K562 (cell line): ENCODE results near the gene TSC22D1. TPM values are rescaled to one million over a fixed set of nuclear protein-coding genes. Genes with fewer than 3 reads are reported as not detected.

Experiments
- ATAC-seq: fragments of 200-7000 bp; cut with Tn5 transposase; 3 replicates; pipeline ENCODE4 v1.9.1; 2020; ENCODE audit warnings: moderate library complexity
- BruUV-seq: library from RNA; stranded (reverse); fragments of 400-500 nt; replicated peaks from 2 replicates; lab custom pipeline; 2021; lab: Mats Ljungman, UMichigan
- CTCF ChIA-PET: fragments of 300-600 bp; formaldehyde crosslinking; extraction: SDS; loops from one replicate; lab custom pipeline; 2021; ENCODE audit warnings: low intra/inter-chr PET ratio; lab: Yijun Ruan, JAX
- POLR2A ChIA-PET: fragments of 300-600, 350-650 bp; sonication (Branson Sonifier 250); formaldehyde crosslinking; extraction: SDS; loops from one replicate; lab custom pipeline; 2021; ENCODE audit warnings: antibody characterized with exemption, inconsistent platforms; lab: Yijun Ruan, JAX
- DNase-seq, 4 experiments: peaks; one replicate each; pipeline versions ENCODE4 v3.0.0 to v3.0.0-alpha.2; 2011 to 2018; ENCODE audit warnings: low spot score in 3 of 4, mixed read lengths in 3 of 4; ENCODE audit errors: extremely low read depth in 1 of 4
- FAIRE-seq: peaks from 2 replicates; lab custom pipeline; 2011; peaks lifted over from hg19 to GRCh38; lab: Jason Lieb, UNC
- H2AFZ ChIP-seq: 2 replicates; pipeline ENCODE4 v1.6.0; 2011; ENCODE audit warnings: low read depth, low read length, control low read depth, inconsistent platforms
- H3K27ac ChIP-seq: fragments of 200-600 bp; 3 replicates; pipeline ENCODE4 v1.8.0; 2011; ENCODE audit warnings: low read depth, mild to moderate bottlenecking, control low read depth, inconsistent platforms, low read length, moderate library complexity, mixed read lengths; ENCODE audit errors: extremely low read depth
- H3K27me3 ChIP-seq, 2 experiments: fragments of 300-600 bp in 1 of 2; 2 replicates in 1 of 2; 3 replicates in 1 of 2; pipeline versions ENCODE4 v1.6.0 to v1.8.0; 2011; ENCODE audit warnings: inconsistent platforms in 2 of 2, low read length in 2 of 2, mild to moderate bottlenecking in 1 of 2, mixed read lengths in 1 of 2, moderate library complexity in 1 of 2; ENCODE audit not compliant: control insufficient read depth in 2 of 2, insufficient read depth in 2 of 2
- H3K36me3 ChIP-seq: fragments of 300-600 bp; 3 replicates; pipeline ENCODE4 v1.8.0; 2011; ENCODE audit warnings: mild to moderate bottlenecking, low read length, inconsistent platforms; ENCODE audit not compliant: control insufficient read depth, insufficient read depth
- H3K4me1 ChIP-seq, 2 experiments: fragments of 200-600 bp in 1 of 2; replicated peaks in 1 of 2; 2 replicates in 1 of 2; 3 replicates in 1 of 2; pipeline versions ENCODE4 v1.5.1 to v1.8.0; 2011; ENCODE audit warnings: inconsistent platforms in 2 of 2, low read length in 2 of 2, mild to moderate bottlenecking in 1 of 2, mixed read lengths in 1 of 2, moderate library complexity in 1 of 2; ENCODE audit not compliant: control insufficient read depth in 2 of 2, insufficient read depth in 2 of 2
- H3K4me2 ChIP-seq: 2 replicates; pipeline ENCODE4 v1.6.1; 2011; ENCODE audit warnings: low read length, control low read depth, inconsistent platforms, mixed read lengths; ENCODE audit not compliant: insufficient read depth
- H3K4me3 ChIP-seq: fragments of 200-600 bp; sonication (generic), shearing (Covaris generic); 2 replicates; pipeline ENCODE4 v1.5.1; 2016; ENCODE audit warnings: control low read depth, inconsistent platforms
- H3K79me2 ChIP-seq: fragments of 200-600 bp; 3 replicates; pipeline ENCODE4 v1.8.0; 2011; ENCODE audit warnings: low read length, inconsistent platforms; ENCODE audit not compliant: control insufficient read depth, insufficient read depth
- H3K9ac ChIP-seq, 2 experiments: 2 replicates each; pipeline versions ENCODE4 v1.6.0 to v1.6.1; 2011; ENCODE audit warnings: low read depth in 2 of 2, low read length in 2 of 2, control low read depth in 1 of 2, inconsistent platforms in 1 of 2, mild to moderate bottlenecking in 1 of 2, mixed read lengths in 1 of 2; ENCODE audit not compliant: insufficient read depth in 1 of 2
- H3K9me1 ChIP-seq: one replicate; pipeline ENCODE4 v1.6.0; 2011; ENCODE audit warnings: inconsistent platforms, mild to moderate bottlenecking, low read length, moderate library complexity; ENCODE audit not compliant: control insufficient read depth, insufficient read depth
- H3K9me3 ChIP-seq: replicated peaks from 2 replicates; pipeline ENCODE4 v1.5.1; 2011; ENCODE audit warnings: low read depth, low read length, inconsistent platforms; ENCODE audit not compliant: control insufficient read depth, insufficient read depth
- H4K20me1 ChIP-seq: replicated peaks from 2 replicates; pipeline ENCODE4 v1.6.1; 2011; ENCODE audit warnings: low read length, inconsistent platforms, mixed read lengths; ENCODE audit not compliant: control insufficient read depth, insufficient read depth
- ATF7 ChIP-seq: fragments of 450-650 bp; IDR thresholded peaks from 2 replicates; pipeline ENCODE4 v1.7.1; 2014; ENCODE audit warnings: mild to moderate bottlenecking, moderate library complexity
- MXD1 ChIP-seq: fragments of 250-450 bp; sonication (Bioruptor Pico); IDR thresholded peaks from 2 replicates; pipeline ENCODE4 v1.8.0; 2021; ENCODE audit warnings: borderline replicate concordance, mild to moderate bottlenecking, moderate library complexity; ENCODE audit not compliant: poor library complexity, severe bottlenecking
- OTX1 ChIP-seq: fragments of 450-650 bp; formaldehyde crosslinking; IDR thresholded peaks from 2 replicates; pipeline ENCODE4 v1.4.0; 2022; ENCODE audit warnings: mild to moderate bottlenecking
- PHF8 ChIP-seq: fragments of 200-600 bp; sonication (generic); IDR thresholded peaks from 2 replicates; pipeline ENCODE4 v1.6.1; 2012; ENCODE audit warnings: mixed run types, mild to moderate bottlenecking, inconsistent platforms, low read length, moderate library complexity, borderline replicate concordance
- RFX1 ChIP-seq: fragments of 450-650 bp; IDR thresholded peaks from 2 replicates; pipeline ENCODE4 v1.6.1; 2016; ENCODE audit warnings: mild to moderate bottlenecking, moderate library complexity
- ZNF57 ChIP-seq: fragments of 450-650 bp; formaldehyde crosslinking; IDR thresholded peaks from 2 replicates; pipeline ENCODE4 v1.4.0; 2020; ENCODE audit warnings: mild to moderate bottlenecking, moderate library complexity
- WGBS: fragments of 100-300 bp; shearing (Covaris generic); methylation state at CpG from one replicate; pipeline ENCODE4 v1.1.6; 2016; ENCODE audit warnings: low coverage, mixed read lengths; ENCODE audit not compliant: insufficient coverage; ENCODE audit errors: missing lambda C conversion rate; 5-methylcytosine and 5-hydroxymethylcytosine counted together
- in situ Hi-C: fragments of 300-500 bp; cut with MboI; formaldehyde crosslinking; loops from 4 replicates; pipeline ENCODE4 v1.15.0; 2018; ENCODE audit warnings: inconsistent platforms, mixed read lengths
- intact Hi-C: fragments of 100-400 bp; cut with micrococcal nuclease; formaldehyde crosslinking; loops from 2 replicates; pipeline ENCODE4 v1.14.2; 2022
- polyA plus RNA-seq, 8 experiments: library from polyadenylated mRNA; depleted of rRNA in 4 of 8; stranded (reverse) in 5 of 8; unstranded in 3 of 8; fragments of >200 nt; fragmentation: Nextera tagmentation in 2 of 8; fragmentation: Illumina TruSeq in 1 of 8; extraction: Ambion mirVana in 2 of 8; extraction: Trizol in 1 of 8; gene quantifications; 2 replicates each; pipeline versions ENCODE4 v1.2.1 to v1.2.3, GENCODE V29; 2011 to 2014; ENCODE audit warnings: inconsistent platforms in 1 of 8, missing spikeins in 1 of 8
- total RNA-seq, 7 experiments: library from RNA; depleted of rRNA in 6 of 7; stranded (reverse); fragments of >200 nt in 6 of 7; fragmentation: Illumina TruSeq in 2 of 7; extraction: Trizol in 2 of 7; gene quantifications; 2 replicates each; pipeline versions ENCODE4 v1.2.1 to v1.2.3, GENCODE V29; 2011 to 2021; ENCODE audit warnings: low replicate concordance in 1 of 7

The TSC22D1 gene
- total and polyA plus RNA-seq, 9 of the 15 experiments (the other 6 are each of a cell fraction or from before 2014, with no cell fraction given) = 2.6 to 19.8 (median 8.4) TPM

GRCh38 chr13:44622708-44623107, 46.6 kb upstream of the TSC22D1 start (continued):
- TF ChIP-seq MXD1 (CRISPR knock-in tag) = no peak

DNA sequence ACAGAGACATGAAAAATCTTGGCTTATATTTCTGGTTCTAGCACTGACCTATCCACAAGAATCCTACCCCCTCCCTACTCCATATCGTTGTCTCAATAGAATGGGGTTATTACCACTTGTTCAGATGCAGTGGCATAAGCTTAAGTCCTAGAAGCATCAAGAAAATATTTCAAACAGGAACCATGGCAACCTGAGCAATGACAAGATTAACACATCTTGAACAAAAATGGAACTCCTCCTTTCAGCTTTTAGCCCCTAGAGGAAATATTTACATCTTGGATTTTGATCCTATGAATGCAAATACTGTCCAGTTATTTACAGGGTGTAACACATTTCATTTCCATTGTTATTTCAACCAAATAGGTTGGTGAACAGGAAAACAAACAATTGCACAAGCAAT, 46.1 kb upstream of the TSC22D1 start:
- H2AFZ ChIP-seq = no peak overlapping the region
- no peaks in the 10 kb centered on the region for H3K79me2 ChIP-seq
- H3K9ac ChIP-seq = no peak overlapping the region
- ATAC-seq (no peak), DNase-seq (no peak), FAIRE-seq (no peak)
- no peak overlapping the region for H3K4me3 ChIP-seq
- H3K4me2 ChIP-seq = no peak overlapping the region
- no peaks in the 10 kb centered on the region for H3K9me1 ChIP-seq
- POLR2A ChIA-PET = no interaction called here
- H3K9me3 ChIP-seq = no peaks in the 10 kb centered on the region
- intact Hi-C loops = no loop called here
- no peaks in the 10 kb centered on the region; a peak in 1 of 5 replicates for H3K27me3 ChIP-seq
- 0% methylated on average over 1 of the region's 1 CpG for WGBS
- no TSS peak for BruUV-seq
- TF ChIP-seq ATF7 = no peak
- no peak for TF ChIP-seq OTX1
- TF ChIP-seq ZNF57 (CRISPR knock-in tag) = no peak
- no peak for TF ChIP-seq PHF8
- peak; percentile 24 for TF ChIP-seq RFX1
- CTCF ChIA-PET = no interaction called here
- in situ Hi-C loops = no loop called here
- H3K36me3 ChIP-seq = no peaks in the 10 kb centered on the region
- H4K20me1 ChIP-seq = no peaks in the 10 kb centered on the region
- H3K27ac ChIP-seq = no peak overlapping the region
- H3K4me1 ChIP-seq = no peaks in the 10 kb centered on the region
